CD4-positive, alpha-beta T cell treated with Interferon gamma for 1 hour (primary cell): ENCODE measurements around the gene LRRC4B.
"Not testable (repeated sequence)": the region's sequence is repeated elsewhere in the genome, so short reads cannot be mapped to it uniquely, and the experiment has no call there.

Experiments used
- DNase-seq: peaks from one replicate; pipeline ENCODE4 v3.0.0-alpha.2; 2020

LRRC4B gene

GRCh38 chr19:50567882-50568727 is at the start of gene LRRC4B:
LRRC4B (minus strand) TSS chr19:50568435; CDS start chr19:50548838, 19,597 bp downstream.
- no peak for DNase-seq

- DNase-seq, result not testable (repeated sequence)
Measured at GRCh38 chr19:50612504-50613404, 44.5 kb upstream of the LRRC4B start.

GRCh38 chr19:50607874-50608785 is 39.9 kb upstream of the LRRC4B start:
- peak; percentile 86 for DNase-seq

- no peak for DNase-seq
Measured at GRCh38 chr19:50607388-50607787, 39.2 kb upstream of the LRRC4B start.

GRCh38 chr19:50606059-50606836 is 38.0 kb upstream of the LRRC4B start:
- DNase-seq, result not testable (repeated sequence)

- DNase-seq, result not testable (repeated sequence)
Measured at GRCh38 chr19:50604264-50605073, 36.2 kb upstream of the LRRC4B start.

- DNase-seq, result no peak
Measured at GRCh38 chr19:50602935-50603334, 34.7 kb upstream of the LRRC4B start.

- no peak for DNase-seq
Measured at GRCh38 chr19:50602496-50602895, 34.3 kb upstream of the LRRC4B start.

- DNase-seq, result no peak
Measured at GRCh38 chr19:50602089-50602422, 33.8 kb upstream of the LRRC4B start.

GRCh38 chr19:50601407-50602088 is 33.3 kb upstream of the LRRC4B start:
- DNase-seq, result no peak

GRCh38 chr19:50599427-50599826 is 31.2 kb upstream of the LRRC4B start:
- no peak for DNase-seq

GRCh38 chr19:50590191-50590590 is 22.0 kb upstream of the LRRC4B start:
- DNase-seq, result no peak

- DNase-seq, result not testable (repeated sequence)
Measured at GRCh38 chr19:50581795-50582660, 13.8 kb upstream of the LRRC4B start.

GRCh38 chr19:50580970-50581634 is 12.9 kb upstream of the LRRC4B start:
- no peak for DNase-seq

GRCh38 chr19:50580240-50580639 is 12.0 kb upstream of the LRRC4B start:
- DNase-seq, result no peak

GRCh38 chr19:50576769-50577168 is 8.5 kb upstream of the LRRC4B start:
- not testable (repeated sequence) for DNase-seq

- no peak for DNase-seq
Measured at GRCh38 chr19:50573741-50574461, 5.7 kb upstream of the LRRC4B start.

- no peak for DNase-seq
Measured at GRCh38 chr19:50570997-50571396, 2.8 kb upstream of the LRRC4B start.
